NCI-H1417 treated with DMSO at 0.1 percent for 48 hours (cell line): ENCODE measurements around the gene BDNF.
"Not testable (repeated sequence)": the region's sequence is repeated elsewhere in the genome, so short reads cannot be mapped to it uniquely, and the experiment has no call there.

Experiments
- DNase-seq: peaks from one replicate; lab custom pipeline; 2025; lab: John Stamatoyannopoulos, UW

BDNF gene

DNA sequence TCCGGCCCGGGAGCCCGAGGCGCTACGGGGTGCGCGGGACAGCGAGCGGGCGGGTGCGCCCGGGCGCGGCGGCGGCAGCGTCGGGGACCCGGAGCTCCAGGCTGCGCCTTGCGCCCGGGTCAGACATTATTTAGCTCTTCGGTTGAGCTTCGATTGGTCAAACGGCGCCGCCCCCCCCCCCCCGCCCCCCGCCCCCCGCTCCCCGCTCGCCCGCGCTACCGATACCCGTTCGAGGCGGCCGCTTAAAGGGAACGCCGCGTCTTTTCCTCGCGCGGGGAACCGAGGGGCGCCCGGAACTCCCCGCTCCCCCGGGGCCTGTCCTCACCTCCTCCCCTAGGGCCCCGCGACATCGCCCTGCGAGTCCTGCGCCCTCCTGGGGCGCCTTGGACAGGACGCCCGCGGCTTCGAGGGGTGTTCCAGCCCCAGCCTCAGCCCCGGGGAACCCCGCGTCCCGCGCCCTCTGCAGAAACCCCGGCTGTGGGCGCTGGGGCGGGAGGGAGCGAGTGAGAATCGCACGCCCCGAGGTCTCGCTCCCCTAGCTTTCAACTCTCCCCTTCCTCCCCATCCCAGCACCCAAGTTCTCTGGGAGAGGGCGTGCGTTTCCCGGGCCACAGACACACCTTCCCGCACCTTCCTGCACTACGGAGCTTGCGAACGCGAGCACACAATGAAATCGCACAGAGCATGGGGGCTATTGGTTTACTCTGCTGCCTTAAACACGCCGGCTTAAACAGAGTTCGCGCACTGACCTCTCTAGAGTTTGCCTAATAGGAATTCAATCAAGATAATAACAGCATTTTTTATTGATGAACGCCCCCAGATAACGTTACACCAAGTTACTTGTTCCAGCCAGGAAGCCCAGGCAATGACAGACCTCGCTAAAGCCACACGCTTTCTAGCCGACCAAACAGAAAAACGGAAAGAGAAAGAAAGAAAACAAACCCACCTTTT, at the start of gene BDNF:
Gene BDNF (minus strand): TSS at position 105 of the 951 bp plus-strand sequence. CDS start 41,891 bp downstream, outside the sequence.
- DNase-seq, result no peak

DNA sequence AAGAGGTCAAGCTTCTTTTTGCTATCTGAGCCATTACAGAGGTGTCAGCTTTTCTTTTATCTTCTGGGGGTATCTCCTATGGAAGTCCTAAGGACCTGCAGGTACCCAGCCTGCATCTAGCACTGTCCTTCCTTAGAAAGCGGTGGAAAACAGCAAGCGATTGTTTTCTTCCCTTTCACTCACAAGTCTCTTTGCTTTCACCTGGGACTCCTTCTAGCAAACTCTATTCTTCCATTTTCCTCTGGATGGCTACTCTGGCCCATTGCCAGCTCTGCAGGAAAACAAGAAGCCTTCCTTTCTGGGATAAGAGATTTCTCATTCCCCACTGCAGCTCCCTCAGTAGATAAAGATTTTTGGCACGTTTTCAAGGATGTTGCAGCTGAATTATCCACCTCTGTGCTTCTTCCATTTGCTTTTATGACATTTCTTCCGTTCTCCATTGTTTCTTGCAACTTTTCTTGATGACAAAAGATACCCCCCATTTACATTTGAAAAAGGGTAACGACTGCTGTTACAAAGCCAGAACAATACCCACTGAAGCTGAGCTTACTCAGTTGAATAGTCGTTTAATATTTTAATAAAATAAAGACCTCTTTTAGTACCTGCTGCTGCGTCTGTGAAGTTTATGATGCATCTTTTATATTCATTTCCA, 40.2 kb upstream of the BDNF start:
- no peak for DNase-seq

DNA sequence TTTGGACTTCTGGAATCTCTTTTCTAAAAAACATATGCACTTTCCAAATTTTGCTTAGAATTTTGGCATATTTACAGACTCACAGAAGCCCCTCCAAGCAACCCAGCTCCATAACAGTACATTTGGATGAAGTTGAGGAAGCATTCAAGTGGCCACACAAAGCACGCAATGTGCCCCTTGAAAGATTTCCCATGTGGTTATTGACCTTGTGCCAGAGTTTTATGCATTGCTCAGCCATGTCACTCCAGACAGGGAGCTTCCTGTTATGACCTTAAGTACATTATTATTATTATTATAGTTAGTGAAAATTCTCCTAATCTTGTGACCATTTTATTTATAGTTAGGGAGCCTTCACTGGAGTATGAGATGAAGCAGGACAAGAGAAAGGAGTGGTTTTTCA, 35.0 kb upstream of the BDNF start:
- no peak for DNase-seq

DNA sequence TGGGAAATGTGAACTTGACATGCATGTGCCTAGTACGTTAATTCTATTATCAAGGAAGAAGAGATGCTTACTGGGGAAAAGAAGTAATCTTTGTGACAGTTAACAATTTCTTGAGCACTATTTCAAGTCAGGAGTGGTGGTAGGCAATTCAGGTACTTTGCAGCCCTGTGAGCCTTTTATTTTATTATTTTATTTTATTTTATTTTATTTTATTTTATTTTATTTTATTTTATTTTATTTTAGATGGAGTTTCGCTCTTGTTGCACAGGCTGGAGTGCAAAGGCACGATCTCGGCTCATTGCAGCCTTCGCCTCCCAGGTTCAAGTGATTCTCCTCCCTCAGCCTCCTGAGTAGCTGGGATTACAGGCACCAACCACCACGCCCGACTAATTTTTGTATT, 31.5 kb upstream of the BDNF start:
- not testable (repeated sequence) for DNase-seq

DNA sequence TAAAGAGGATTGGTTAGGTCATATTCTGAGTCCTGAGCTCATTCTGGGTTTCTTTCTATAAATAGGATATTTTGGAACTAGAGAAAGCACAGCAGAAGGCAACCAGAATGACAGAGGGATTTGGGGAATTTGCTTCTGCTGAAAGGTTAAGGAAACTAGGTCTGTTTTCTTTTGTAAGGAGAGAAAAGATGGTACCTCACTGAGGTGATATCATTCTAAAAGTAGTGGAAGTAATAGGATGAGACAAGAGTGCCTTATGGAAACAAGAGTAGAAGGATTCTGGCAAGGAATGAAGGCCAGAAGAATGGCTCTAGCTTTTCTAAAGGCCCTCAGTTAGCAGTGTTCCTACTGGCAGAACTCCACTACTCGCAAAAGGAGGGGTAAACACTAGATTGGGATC, 26.7 kb upstream of the BDNF start:
- no peak for DNase-seq

DNA sequence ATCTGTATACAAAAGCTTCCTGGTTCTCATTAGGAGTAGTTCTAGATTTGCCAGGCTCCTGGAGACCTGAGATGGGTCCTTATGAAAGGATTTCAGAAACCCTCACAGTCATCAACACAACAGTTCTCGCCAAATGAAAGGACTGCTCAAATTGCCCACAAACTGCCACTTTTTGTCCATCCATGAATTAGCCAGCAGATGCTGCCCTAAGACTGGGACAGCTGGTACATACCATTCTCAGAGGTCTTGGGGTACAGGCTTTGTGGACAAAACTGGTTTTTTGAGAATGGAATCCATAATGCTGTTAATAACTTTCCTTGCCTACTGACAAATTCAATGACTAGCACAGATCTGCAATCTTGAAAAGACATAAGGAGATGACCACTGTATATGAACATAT, 23.4 kb upstream of the BDNF start:
- no peak for DNase-seq

DNA sequence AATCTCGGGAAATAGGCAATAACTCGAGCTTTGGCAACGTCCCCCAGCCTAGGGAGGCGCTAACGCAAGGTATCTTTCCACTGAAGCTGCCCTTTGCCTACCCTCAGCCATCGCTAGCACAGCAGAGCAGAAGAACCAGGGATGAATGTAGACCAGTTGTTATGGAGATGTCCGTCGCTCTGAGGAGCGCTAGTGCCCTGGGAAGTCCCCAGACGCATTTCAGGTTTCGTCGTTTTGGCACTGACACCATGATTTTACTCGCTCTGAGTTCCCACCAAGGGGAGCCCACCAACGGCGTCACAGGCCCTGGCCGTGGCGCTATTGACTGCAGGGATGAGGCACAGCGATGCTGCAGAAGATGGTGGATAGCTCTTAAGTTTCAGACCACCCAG, 22.7 kb upstream of the BDNF start:
- no peak for DNase-seq

DNA sequence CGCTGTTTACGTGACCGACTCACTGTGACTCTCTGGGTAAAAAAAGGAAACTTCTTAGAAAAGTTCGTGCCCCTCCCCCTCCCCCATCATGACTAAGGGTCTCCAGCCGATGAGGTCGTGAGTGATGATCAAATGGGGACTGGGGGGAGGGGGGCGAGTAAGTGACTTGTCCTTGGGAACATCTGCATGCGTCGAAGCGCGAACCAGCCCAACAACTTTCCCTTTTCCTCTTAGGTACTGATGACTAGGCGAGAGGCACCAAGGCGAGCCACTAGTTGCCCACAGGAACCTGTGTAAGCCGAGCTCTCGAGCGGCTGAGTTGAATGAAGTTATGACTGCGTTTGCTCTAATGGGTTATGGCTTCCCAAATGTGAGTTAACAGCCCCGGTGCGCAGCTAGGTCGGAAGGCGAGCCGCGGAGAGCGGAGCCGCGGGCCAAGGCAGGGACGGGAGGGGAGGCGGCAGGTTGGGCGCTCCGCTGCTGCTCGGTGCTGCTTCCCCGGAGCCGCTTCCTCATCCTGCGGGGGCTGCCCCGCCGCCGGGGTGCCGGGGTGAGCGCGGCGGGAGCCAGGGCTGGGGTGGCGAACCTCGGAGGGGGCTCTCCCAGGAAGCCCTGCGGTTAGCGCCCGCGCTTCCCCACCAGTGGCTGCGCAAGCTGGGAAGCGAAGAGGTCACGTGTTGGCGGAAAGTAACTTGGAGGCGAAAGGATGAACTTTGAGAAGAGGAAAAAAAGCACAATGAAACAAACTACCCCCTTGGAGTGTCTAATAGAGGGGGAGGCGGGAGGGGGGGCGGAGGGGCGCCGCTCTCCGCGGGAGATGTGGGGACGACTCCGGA, 22.1 kb upstream of the BDNF start:
- no peak for DNase-seq

DNA sequence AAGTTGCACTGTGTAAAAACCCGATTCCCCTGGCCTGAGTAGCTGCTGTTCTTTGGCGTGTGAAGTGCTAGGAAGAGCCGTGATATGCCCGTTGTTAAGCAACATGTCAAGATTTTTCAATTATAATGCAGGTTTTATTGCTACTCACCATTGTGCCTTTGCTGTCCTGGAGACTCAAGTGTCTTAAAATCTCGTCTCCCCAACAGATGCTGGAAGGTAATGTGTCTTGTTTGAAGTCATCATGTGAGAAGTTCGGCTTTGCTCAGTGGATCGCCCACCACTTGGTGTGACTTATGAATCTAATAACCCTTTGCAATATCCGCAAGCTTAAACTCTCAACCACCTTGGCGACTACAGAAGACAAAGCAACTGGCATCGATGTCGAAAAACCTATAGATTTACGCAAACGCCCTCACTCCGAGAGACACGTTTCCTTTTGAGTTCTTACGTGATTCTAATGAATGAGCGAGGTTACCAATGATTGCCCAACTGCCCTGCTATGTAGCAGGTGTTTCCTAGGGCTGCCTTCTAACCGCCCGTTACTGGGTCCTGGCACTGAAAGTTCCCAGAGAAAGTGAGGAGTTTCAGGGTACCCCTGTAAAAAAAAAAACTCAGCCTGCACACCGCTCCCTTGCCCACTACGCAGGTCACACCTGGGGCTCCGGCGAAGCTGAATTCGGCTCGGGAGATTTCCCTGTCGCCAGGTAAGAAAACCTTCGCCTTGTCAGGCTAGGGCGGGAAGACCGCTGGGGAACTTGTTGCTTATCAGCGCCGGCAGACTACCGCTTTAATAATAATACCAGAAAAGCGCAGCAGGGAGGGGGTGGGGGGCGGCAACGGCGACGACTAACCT, 21.2 kb upstream of the BDNF start:
- no peak for DNase-seq

DNA sequence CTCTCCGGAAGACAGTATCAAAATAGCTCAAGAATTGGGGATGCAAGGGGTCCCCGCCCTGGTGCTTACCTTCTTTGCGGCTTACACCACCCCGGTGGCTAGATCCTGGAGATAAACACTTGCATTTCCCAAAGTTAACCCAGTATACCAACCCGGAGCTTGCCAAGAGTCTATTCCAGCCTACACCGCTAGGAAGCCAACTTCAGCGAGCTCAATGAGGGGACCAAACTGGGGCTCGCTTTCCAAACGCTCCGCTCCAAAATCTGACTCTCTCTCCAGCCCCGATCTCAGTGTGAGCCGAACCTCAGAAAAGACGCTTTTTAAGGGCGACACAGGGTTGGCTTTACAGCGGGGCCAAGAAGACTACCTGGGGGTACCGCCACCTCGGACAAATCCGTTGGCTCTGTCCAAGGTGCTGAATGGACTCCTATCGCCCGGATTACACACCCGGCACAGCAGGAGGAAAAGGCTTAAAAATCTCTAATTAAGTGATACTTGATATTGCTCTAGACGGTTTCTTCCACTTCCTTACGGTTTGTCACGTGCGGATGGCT, 20.1 kb upstream of the BDNF start:
- no peak for DNase-seq

DNA sequence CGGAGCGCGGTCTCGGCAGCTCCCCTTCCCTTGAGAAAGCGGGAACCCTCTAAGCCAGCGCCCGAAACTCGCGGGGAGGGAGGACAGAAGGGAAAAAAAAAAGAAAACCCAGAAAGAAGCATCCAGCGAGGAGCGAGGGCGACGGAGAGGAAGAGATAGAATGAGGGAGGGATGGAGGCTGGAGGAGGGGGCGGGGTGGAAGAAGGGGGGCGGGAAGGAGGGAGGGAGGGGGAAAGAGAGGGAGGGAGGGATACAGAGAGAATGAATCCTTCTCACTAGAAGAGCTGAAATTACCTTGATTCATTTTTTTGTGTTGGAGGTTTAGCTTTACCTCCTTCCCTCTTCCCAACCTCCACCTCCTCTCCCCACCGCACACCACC, 19.3 kb upstream of the BDNF start:
- no peak for DNase-seq

DNA sequence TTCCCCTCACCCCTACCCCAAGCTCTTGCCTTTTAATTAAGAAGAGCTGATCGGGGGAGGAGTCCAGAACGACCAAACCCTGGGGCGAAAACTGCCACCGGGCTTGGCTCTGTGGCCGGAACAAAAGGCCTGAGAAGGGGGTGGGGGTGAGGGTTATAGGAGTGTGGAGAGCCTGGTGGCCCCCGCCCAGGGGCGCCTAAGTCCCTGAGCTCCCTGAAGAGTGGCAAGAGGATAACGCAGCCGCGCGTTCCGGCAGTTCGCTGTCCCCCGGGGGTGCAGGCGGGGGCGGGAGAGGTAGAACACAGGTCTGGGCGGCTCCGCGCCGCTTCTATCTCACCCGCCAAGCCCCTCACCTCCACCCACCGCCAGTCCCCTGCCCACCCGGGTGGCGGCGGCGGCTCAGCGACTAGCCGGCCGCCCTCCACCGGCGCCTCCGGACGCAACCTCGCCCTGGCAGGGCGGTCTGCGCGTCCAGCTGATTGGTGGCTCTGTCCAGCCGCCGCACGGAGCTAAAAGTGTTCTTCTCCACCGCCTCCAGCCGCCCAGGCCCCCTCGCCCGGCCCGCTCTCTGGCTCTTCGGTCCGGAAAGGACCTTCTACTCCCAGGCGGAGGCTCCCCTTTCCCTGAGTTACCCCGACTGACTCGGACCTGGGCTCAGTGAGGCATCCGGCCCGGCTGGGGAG, 18.7 kb upstream of the BDNF start:
- no peak for DNase-seq

DNA sequence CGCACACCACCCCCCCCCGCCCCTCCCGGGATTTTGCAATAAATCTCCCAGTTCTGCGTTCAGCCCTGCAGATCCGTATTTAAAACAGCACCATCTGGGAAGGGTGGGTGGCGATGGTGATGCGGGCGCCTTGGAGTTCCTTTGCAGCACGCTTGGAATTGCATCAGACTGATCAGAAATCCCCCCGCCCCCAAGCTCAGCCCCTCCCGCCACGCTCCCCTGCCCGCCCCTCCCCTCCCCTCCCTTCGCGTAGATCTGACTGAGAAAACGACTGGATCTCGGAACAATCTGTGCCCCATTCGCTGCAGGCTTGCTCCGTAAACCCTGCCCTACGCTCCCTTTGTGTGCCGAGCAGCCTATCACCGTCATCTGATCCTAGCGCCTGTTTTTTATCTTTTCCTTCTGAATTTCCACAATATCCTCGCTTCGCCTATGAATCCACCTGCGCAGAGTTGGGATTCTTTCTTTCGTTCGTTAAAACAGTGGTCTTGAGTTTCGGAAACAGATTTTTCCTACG, 18.1 kb upstream of the BDNF start:
- no peak for DNase-seq

DNA sequence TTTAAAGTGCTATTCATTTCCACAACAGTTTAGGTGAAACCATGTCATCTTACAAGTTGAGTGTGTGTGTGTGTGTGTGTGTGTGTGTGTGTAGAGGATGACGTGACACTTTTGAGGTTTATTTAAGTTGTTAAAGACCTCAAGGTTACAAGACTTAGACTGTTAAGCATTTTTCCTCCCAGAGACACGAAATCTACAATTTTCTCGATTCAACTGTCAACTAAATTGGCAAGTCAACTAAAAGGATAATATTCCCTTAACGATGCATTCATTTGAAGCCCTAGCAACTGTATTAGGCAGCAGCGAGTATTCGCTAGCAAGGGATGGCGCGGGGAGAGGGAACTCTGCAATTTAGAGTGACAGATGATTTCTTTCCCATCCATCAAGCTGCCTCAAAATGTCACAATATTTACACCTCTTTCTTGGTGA, 17.6 kb upstream of the BDNF start:
- DNase-seq, result no peak

DNA sequence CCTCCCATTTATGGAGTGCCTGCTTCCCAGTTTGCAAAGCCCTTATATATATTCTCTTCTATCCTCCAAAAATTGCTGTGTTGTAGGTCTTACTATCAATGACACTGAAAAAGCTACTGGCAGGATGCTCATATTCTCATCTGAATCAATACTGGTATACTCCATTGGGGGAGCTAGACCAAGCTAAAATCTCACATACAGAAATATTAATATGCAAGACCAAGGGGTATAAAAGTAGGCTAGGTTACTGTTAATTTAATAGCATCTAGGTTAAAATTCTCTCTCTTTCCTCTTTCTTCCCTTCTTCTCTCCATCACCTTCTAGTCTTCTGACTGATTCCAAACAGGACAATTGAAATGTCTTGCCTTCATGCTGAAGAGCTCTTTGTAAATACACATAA, 17.1 kb upstream of the BDNF start:
- DNase-seq, result no peak

DNA sequence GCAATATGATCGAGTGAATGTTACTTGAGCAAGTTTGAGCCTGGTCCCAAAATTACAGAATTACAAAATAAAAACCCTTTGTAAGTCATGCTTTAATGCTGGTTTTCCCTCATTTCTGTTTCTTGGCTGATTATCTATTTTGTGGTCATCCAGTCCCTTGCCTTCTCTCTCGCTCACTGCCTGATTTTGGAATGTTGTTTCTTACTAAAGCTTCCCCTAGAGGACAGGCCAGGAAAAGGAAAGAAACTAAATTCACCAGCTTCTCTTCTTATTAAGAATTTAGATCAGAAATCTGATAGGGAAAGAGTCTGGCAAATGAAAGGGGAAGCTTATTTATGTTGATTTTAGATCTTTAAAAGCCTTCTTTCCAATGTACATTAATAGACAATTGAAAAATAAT, 16.6 kb upstream of the BDNF start:
- DNase-seq, result no peak

DNA sequence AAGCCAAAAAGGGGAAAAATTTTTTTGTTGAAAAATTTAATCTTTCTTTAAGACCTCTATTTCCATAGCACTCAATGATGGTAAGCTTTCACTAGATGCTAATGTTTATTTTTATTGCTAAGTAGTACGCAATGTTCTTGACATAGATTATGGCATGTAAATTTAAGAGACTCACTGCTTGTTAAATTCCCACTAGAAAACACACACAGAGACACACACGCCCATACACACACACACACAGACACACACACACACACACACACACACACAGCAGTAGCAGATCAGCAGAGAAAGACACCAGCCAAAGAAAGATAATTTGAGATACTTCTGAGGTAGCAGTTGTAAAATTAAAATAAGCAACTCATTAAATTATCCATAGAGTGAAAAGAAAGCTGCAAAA, 16.0 kb upstream of the BDNF start:
- DNase-seq, result no peak

DNA sequence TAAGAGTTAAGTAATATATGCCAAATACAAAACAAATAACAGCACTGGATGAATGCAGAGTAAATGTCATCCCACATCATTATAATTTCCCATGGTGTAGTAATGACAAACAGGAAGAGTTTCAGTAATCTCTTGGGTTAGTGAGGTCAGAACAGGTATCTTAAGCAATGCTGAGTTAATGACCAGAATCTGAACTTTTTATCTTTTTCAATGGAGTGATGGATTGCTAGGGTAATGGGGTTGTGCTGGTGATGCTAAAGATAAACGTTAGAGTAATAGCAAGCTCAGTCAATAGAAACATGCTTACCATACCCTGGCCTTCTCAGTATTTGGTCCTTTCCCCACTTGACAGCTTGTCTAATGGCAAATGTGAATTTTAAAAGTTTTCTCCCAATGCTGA, 11.5 kb upstream of the BDNF start:
- DNase-seq, result no peak

DNA sequence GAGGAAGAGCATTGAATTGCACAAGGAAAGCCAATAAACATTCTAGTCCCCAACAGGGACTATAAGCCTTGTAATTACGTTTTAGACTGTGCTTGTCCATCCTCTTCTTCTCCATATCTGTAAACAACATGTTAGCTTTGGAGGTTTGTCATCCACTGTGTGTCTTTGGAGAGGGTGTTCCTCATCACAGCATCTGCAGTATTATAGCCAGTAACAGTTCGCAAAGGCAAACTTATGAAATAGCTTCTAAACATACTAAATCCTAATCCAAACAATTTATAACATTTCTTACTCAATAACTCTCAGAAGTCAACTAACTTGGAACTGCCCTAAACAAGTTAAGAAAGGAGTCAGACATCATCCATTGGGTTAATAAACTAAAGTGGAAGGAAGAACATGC, 10.3 kb upstream of the BDNF start:
- DNase-seq, result no peak

DNA sequence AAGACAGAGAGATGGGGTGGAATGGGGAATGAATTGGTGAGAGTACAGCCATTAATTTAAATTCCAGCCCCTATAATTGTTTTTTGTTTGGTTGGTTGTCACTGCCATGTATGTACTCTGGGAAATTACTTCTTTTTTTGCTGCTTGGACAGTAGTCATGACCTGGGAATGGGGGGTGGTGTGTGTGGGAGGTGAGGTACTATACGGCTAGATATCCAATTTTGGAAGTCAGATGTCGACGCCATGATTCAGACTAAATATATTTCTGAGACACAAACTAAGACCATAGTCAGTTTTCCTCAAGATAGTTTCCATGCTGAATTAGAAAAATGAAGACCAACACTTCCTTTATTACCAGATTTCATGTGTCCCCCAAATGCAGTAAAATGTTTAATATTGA, 7.4 kb upstream of the BDNF start:
- DNase-seq, result no peak
